Muscle of leg (tissue), 11 donors: ENCODE data around the gene FCN1. TPM values are rescaled to one million over a fixed set of nuclear protein-coding genes. Genes with fewer than 3 reads are reported as not detected.

Experiments used
- DNase-seq: peaks from one replicate; pipeline ENCODE4 v3.0.0; 2013
- H3K27ac ChIP-seq: one replicate; pipeline ENCODE4 v1.5.1; 2013; ENCODE audit warnings: mild to moderate bottlenecking, low read length, control low read depth
- H3K27me3 ChIP-seq: one replicate; pipeline ENCODE4 v1.6.1; 2013; ENCODE audit warnings: low read length; ENCODE audit not compliant: control insufficient read depth, insufficient read depth
- H3K36me3 ChIP-seq: one replicate; pipeline ENCODE4 v1.6.1; 2013; ENCODE audit warnings: low read length; ENCODE audit not compliant: control insufficient read depth, insufficient read depth
- H3K4me1 ChIP-seq: one replicate; pipeline ENCODE4 v1.6.1; 2013; ENCODE audit warnings: low read length; ENCODE audit not compliant: control insufficient read depth, insufficient read depth
- H3K4me3 ChIP-seq: one replicate; pipeline ENCODE4 v1.5.1; 2013; ENCODE audit warnings: low read length, control low read depth
- H3K9me3 ChIP-seq: replicated peaks from 2 replicates; pipeline ENCODE4 v1.6.1; 2013; ENCODE audit warnings: low read depth, low read length; ENCODE audit not compliant: control insufficient read depth
- WGBS: methylation state at CpG from one replicate; pipeline ENCODE4 v1.1.5; 2013; ENCODE audit warnings: missing lambda C conversion rate; ENCODE audit not compliant: insufficient coverage; 5-methylcytosine and 5-hydroxymethylcytosine counted together
- polyA plus RNA-seq, 8 donors: library from polyadenylated mRNA; unstranded; fragments of 120-200 nt; gene quantifications; one replicate each; pipeline versions ENCODE4 v1.2.1 to v1.2.3, GENCODE V29; 2013; ENCODE audit warnings: inconsistent platforms in 1 of 8, low replicate concordance in 1 of 8; ENCODE audit not compliant: insufficient read length in 8 of 8, insufficient read depth in 1 of 8
- total RNA-seq: library from RNA; stranded (reverse); fragments of 120-200 nt; gene quantifications from one replicate; pipeline ENCODE4 v1.2.4, GENCODE V29; 2013

FCN1 gene
- total and polyA plus RNA-seq, 9 donors = 2.0 to 8.2 (median 4.0) TPM

DNA sequence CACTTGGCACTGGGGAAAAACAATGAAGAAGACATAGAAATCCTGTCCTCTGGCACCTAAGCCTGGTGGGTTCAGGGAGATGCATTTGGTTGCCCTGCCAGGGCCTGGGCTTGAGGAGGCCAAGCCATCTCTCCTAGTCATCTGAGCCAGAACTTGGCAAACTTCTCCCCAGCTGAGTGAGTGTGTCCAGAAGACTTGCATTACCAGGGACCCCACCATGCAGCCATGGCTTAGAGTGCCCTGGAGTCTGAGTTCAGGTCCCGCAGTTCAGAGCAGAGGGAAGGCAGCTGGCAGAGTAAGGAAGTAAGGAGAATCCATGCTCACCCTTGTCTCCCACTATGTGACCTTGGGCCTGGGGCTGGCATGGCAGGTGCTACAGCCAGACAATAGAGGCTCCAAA lies 37.4 kb upstream of the FCN1 start:
- Histone ChIP-seq H3K9me3 (peaks cover 6% of the 10 kb centered on the region), H3K4me1 (peaks cover under 1% of the 10 kb centered on the region), H3K36me3 (no peaks in the 10 kb centered on the region), H3K27ac (no peak overlapping the region), H3K4me3 (no peak overlapping the region), H3K27me3 (peaks cover 8% of the 10 kb centered on the region)
- 100% methylated on average over 1 of the region's 1 CpG for WGBS
- DNase-seq = no peak

DNA sequence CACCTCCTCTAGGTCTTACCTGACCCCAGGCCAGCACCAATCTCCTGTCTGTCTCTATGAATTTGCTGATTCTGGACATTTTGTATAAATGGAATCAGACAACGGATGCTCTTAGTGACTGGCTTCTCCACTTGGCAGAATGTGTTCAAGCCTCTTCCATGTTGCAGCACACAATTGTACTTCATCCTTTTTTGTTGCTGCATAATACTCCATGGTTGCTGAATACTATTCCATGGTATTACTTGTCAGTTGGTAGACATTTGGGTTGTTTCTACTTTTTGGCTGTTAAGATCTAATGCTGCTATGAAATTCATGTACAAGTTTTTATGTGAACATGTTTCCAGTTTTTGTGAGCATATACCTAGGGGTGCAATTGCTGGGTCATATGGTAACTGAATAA lies 34.3 kb upstream of the FCN1 start:
- Histone ChIP-seq H3K4me1 (peaks cover 8% of the 10 kb centered on the region), H3K27me3 (peaks cover 8% of the 10 kb centered on the region), H3K9me3 (peaks cover 3% of the 10 kb centered on the region), H3K27ac (no peak overlapping the region), H3K4me3 (no peak overlapping the region), H3K36me3 (no peaks in the 10 kb centered on the region)
- no CpG with 5 or more reads among the region's 1 CpG for whole genome bisulfite sequencing
- DNase-seq = no peak

DNA sequence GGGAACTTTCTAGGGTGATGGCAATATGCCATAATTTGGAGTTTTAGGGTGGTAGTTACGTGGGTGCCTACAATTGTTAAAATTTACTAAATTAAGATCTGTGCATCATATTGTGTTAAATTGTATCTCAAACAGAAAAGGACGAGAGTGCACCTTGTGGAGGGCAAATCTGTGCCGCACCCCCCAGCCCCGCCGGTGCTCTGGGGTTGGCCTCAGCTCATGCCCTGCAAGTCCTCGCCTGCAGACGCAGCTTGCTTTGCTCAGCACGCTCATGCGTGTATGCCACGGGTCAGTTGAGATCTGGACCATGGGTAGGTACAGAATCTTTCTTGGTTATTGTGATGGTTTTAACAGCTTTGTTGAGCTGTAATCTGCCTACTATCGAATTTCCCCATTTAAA lies 33.7 kb upstream of the FCN1 start:
- H3K27me3 ChIP-seq = peaks cover 8% of the 10 kb centered on the region
- peaks cover 8% of the 10 kb centered on the region for H3K4me1 ChIP-seq
- H3K36me3 ChIP-seq = no peaks in the 10 kb centered on the region
- no peak overlapping the region for H3K27ac ChIP-seq
- no peak for DNase-seq
- no peak overlapping the region for H3K4me3 ChIP-seq
- peaks cover 3% of the 10 kb centered on the region for H3K9me3 ChIP-seq
- WGBS = no CpG with 5 or more reads among the region's 11 CpGs

DNA sequence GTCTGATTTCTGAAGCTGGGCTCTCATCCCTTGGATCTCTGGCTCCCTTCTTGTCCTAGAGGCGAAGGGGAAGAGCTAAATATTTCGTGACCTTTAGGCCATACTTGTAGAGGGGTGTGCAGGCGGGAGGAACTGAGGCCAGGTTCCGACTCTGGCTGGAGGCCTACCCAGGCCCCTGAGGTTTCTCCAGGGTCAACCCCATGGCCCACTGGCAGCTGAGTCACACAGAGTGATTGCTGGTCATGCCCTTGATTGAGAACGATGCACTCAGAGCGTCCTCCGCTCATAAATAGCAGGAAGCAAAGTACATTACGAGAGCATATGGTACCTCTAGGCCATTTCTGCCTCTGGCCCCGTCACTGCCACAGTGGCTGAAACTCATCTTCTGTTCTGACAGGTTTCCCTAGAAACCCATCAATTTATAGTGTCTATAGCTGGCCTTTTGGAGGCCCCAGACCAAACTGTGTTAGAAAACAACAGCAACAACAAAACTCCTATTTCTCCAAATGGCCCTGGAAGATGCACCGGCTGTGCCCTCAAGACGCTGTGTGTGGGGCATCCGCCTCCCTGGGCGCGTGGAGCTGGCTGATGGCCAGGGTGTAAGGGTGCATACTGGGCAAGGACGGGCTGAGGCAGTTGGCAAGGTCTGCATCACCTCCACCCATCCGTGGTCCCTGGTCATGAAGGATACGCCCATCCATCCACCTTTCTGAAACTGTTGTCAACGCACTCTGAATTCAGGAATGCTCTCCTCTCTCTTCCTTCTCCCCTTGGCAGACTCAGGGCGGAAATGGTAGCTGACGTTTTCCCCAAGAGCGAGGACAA lies 32.9 kb upstream of the FCN1 start:
- Histone ChIP-seq H3K36me3 (no peaks in the 10 kb centered on the region), H3K27ac (no peak overlapping the region), H3K27me3 (peaks cover 8% of the 10 kb centered on the region), H3K4me3 (no peak overlapping the region), H3K4me1 (peaks cover 8% of the 10 kb centered on the region), H3K9me3 (peaks cover 3% of the 10 kb centered on the region)
- 80% methylated on average over 19 of the region's 21 CpGs for WGBS
- no peak for DNase-seq

DNA sequence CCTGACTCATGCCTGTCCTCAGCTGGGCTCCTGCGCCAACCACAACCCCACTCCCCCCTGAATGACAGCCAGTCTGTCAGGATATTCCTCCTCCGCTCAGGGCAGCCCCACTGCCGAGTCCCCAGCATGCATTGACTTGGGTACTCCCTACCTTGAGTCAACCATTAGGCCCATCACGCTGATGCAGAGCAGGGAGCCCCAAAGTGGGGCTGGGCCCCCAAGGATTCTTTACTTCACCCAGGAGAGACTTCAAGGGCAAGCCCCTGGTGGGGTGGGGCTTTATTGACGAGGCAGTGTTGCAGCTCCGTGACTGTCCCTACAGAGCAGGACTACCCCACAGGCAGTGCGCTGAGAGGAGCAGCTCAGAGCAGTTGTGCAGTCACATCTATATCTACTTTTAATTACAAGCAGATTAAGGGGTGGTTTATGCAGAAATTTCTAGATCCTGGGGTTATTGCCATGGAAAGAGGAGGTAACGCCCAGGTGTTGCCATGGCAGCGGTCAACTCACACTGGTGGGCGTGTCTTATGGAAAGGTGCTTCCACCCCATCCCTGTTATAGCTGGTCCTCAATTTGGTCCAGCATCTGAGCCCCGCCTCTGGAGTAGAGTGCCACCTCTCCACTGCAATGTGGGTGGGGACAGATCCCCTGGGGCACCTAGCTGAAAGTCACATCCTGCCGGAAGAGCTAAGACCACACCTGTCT lies 32.1 kb upstream of the FCN1 start:
- Histone ChIP-seq H3K27ac (no peak overlapping the region), H3K36me3 (no peaks in the 10 kb centered on the region), H3K4me1 (peaks cover 9% of the 10 kb centered on the region), H3K9me3 (peaks cover 3% of the 10 kb centered on the region), H3K27me3 (peaks cover 4% of the 10 kb centered on the region), H3K4me3 (no peak overlapping the region)
- no peak for DNase-seq
- 88% methylated on average over 7 of the region's 12 CpGs for WGBS

DNA sequence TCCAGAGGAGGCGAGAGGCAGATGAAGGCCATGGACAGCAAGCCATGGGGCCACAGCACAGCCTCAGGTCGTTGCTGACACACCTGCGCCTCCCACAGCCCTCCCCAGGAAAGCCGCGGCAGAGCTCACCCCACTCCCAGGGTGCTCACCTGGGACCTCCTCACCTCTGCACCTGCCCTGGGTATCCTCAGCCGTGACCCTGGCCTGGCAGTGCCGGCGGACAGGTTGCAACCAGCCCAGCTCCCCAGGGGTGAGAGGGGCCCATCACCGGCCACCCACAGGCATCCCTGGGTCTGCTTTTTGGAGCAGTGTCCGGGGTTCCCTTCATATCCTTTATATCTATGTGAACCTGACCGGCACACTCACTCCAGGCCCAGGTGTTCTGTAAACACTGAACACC lies 30.4 kb upstream of the FCN1 start:
- Histone ChIP-seq H3K27me3 (peaks cover 10% of the 10 kb centered on the region), H3K4me1 (peaks cover 18% of the 10 kb centered on the region), H3K27ac (no peak overlapping the region), H3K9me3 (peaks cover 3% of the 10 kb centered on the region), H3K4me3 (no peak overlapping the region), H3K36me3 (no peaks in the 10 kb centered on the region)
- no peak for DNase-seq
- WGBS = 82% methylated on average over 9 of the region's 11 CpGs

DNA sequence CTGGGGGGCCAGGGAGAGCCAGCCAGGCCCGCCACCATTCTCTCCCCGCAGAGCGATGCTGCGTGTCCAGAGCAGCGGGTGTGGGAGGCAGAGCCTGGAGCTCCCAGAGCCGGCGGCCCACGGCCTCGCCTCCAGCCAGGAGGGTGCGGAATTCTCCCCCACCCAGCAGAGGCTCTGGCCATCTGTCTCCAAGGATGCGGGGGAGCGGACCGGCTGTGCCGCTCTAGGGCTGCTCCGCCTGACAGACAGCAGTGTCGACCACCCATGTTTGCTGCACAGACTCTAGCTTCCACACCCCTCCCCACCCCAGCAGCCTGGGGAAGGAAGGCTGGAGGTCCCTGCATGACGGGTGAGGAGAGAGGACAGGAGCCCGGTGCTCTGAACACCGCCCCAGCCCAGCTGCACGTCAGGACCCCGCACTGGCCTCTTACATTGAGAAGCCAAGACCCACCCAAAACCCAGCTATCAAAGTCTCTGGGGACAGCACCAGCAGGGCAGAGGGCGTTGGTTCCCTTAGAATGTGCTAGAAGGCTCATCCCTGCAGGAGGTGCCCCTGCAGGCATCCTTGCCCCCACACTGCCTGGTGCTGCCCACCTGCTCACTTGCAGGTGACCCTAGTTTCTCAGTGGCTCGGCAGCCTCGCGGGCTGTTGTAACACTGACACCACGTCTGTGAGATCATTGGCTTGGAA lies 29.7 kb upstream of the FCN1 start:
- Histone ChIP-seq H3K27me3 (peaks cover 17% of the 10 kb centered on the region), H3K27ac (no peak overlapping the region), H3K4me1 (peaks cover 22% of the 10 kb centered on the region), H3K36me3 (no peaks in the 10 kb centered on the region), H3K9me3 (peaks cover 3% of the 10 kb centered on the region), H3K4me3 (no peak overlapping the region)
- WGBS = 36% methylated on average over 20 of the region's 26 CpGs
- DNase-seq = no peak

DNA sequence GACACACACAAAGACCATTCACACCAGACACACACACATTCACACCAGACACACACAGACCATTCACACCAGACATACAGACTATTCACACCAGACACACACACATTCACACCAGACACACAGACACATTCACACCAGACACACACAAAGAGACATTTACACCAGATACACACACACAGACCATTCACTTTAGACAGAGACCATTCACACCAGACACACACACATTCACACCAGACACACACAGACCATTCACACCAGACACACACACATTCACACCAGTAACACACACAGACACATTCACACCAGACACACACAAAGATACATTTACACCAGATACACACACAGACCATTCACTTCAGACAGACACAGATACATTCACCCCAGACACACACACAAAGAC lies 29.0 kb upstream of the FCN1 start:
- peaks cover 24% of the 10 kb centered on the region for H3K27me3 ChIP-seq

DNA sequence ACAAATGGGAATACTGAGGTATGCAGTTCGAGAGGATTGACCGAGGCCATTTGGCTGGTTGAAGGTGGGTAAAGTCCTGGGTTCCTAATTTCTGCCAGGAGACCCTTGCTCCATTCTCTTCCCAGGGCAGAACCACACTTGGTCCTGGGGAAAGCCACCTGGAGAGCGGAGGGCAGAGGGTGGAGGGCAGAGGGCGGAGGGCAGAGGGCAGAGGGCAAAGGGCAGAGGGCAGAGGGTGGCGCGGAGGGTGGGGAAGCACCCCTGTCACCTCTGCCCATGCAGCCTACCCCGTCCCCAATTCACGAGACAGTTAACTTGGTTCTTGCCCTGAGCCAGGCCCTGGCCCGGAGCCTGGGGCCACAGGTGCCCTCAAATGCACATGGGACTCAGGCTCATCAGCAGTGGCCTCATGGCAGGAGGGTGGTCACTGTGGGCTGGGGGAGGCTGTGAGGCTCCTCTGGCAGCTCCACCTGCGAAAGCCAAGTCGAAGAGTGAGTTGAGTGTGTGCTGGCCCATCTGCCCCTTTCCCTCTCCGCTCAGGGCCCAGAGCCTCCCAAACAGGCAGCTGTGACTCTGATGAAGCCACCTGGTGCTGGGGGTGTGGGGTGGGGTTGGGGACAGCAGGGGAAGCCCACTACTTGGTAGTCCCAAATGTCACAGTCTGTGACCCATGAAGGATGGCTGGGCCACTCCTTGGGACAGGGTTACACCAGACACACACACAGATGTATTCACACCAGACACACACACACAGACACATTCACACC lies 28.0 kb upstream of the FCN1 start:
- no peak overlapping the region for H3K4me3 ChIP-seq
- H3K36me3 ChIP-seq = no peaks in the 10 kb centered on the region
- 95% methylated on average over 6 of the region's 12 CpGs for WGBS
- no peak overlapping the region for H3K27ac ChIP-seq
- H3K4me1 ChIP-seq = peaks cover 26% of the 10 kb centered on the region
- H3K27me3 ChIP-seq = peaks cover 24% of the 10 kb centered on the region
- H3K9me3 ChIP-seq = no peaks in the 10 kb centered on the region
- DNase-seq = no peak

More for the DNA sequence above, 29.0 kb upstream of the FCN1 start:
- no peak for DNase-seq
- H3K27ac ChIP-seq = no peak overlapping the region
- H3K4me1 ChIP-seq = peaks cover 26% of the 10 kb centered on the region
- no peaks in the 10 kb centered on the region for H3K36me3 ChIP-seq
- no peak overlapping the region for H3K4me3 ChIP-seq
- no peaks in the 10 kb centered on the region for H3K9me3 ChIP-seq
